Ovary (tissue), 9 donors: ENCODE data around the gene GPD1L. TPM values are rescaled to one million over a fixed set of nuclear protein-coding genes. Genes with fewer than 3 reads are reported as not detected.

Experiments
- DNase-seq, 5 donors: peaks; one replicate each; pipeline ENCODE4 v3.0.0-alpha.2; 2019 to 2020
- H3K27ac ChIP-seq, 2 donors: fragments of 200-600 bp; one replicate each; pipeline versions ENCODE4 v1.5.1 to v1.8.0; 2019 to 2022
- H3K27me3 ChIP-seq: fragments of 200-600 bp; one replicate; pipeline ENCODE4 v1.8.0; 2022
- H3K36me3 ChIP-seq: fragments of 200-600 bp; sonication (generic); one replicate; pipeline ENCODE4 v1.5.1; 2019
- H3K4me1 ChIP-seq: one replicate; pipeline ENCODE4 v1.8.1; 2013; ENCODE audit warnings: mild to moderate bottlenecking, moderate library complexity; ENCODE audit not compliant: insufficient read depth
- H3K4me3 ChIP-seq: fragments of 200-600 bp; sonication (generic); one replicate; pipeline ENCODE4 v1.5.1; 2017
- H3K9me3 ChIP-seq, 2 donors: fragments of 200-600 bp in 1 of 2; sonication (generic) in 1 of 2; one replicate each; pipeline versions ENCODE4 v1.5.1 to v1.8.1; 2013 to 2019; ENCODE audit warnings: mild to moderate bottlenecking in 1 of 2, moderate library complexity in 1 of 2
- CTCF ChIP-seq, 3 donors: fragments of 450-650 bp in 2 of 3; fragments of 200-600 bp in 1 of 3; IDR thresholded peaks; one replicate each; pipeline versions ENCODE4 v1.5.1 to v1.8.0; 2016 to 2022; ENCODE audit warnings: antibody characterized with exemption in 3 of 3, mild to moderate bottlenecking in 1 of 3
- EP300 ChIP-seq: sonication (generic); formaldehyde crosslinking; IDR thresholded peaks from one replicate; pipeline ENCODE4 v1.6.1; 2017; ENCODE audit warnings: antibody characterized with exemption
- POLR2A ChIP-seq: fragments of 450-650 bp; IDR thresholded peaks from one replicate; pipeline ENCODE4 v1.6.1; 2017; ENCODE audit warnings: antibody characterized with exemption, mild to moderate bottlenecking, moderate library complexity
- WGBS, 3 donors: extraction: QIAGEN DNeasy Blood & Tissue Kit in 1 of 3; methylation state at CpG; one replicate each; pipeline versions ENCODE4 v1.1.5 to v1.1.7; 2013 to 2017; 5-methylcytosine and 5-hydroxymethylcytosine counted together
- intact Hi-C, 4 donors: fragments of 100-400 bp; cut with DNase I; formaldehyde crosslinking; loops; one replicate each; pipeline versions ENCODE4 v1.11.0 to v1.15.1; 2022 to 2023
- polyA plus RNA-seq, 2 donors: library from polyadenylated mRNA; stranded (reverse); fragments of 200-250 nt in 1 of 2; fragments of 350-450 nt in 1 of 2; fragmentation: Illumina TruSeq in 1 of 2; extraction: RNeasy Lipid Tissue Mini Kit (QIAGEN cat#74804) in 1 of 2; gene quantifications; one replicate each; pipeline ENCODE4 v1.2.3, GENCODE V29; 2013 to 2014
- total RNA-seq, 7 donors: library from RNA; depleted of rRNA in 2 of 7; stranded (reverse); fragments of >200 nt in 2 of 7; fragmentation: NEBNext Ultra II Directional in 3 of 7; extraction: Animal tissue kit (Norgen Biotek cat#: 25700) in 3 of 7; gene quantifications; one replicate each; pipeline versions ENCODE4 v1.1.0 to v1.2.4, GENCODE V29; 2016 to 2023
- donor health status: DM: no; HTN: no; CAD: no; lungs with moderate emphysema.
- donor health status: DM: no; HTN: no; CAD: no.
- donor health status: Bipolar disorder and iron deficiency.
- donor health status: DM: yes; HTN: yes; CAD: no.
- donor health status: DM: no; HTN: no; CAD: no.
- donor health status: DM: yes; HTN: yes; CAD: no.

GPD1L gene
- total and polyA plus RNA-seq, 9 donors: 14.4 to 38.4 (median 29.4) TPM

- no peaks in the 10 kb centered on the region for H3K36me3 ChIP-seq
- H3K27ac ChIP-seq: no peak overlapping the region
- no peaks in the 10 kb centered on the region for H3K27me3 ChIP-seq
- 92 to 96% (median 96%) methylated on average over 10 of the region's 10 CpGs for WGBS, 3 donors
- no peak for DNase-seq
- no peak overlapping the region for H3K4me3 ChIP-seq
- intact Hi-C loops: no loop called here
- no peaks in the 10 kb centered on the region for H3K9me3 ChIP-seq
- TF ChIP-seq CTCF (IDR thresholded peaks at IDR 0.05) (no peak), EP300 (no peak), POLR2A (no peak)
- H3K4me1 ChIP-seq: no peaks in the 10 kb centered on the region
These were observed 20.9 kb downstream of the GPD1L start for GRCh38 chr3:32127219-32127826.

GRCh38 chr3:32128936-32129335 lies 22.5 kb downstream of the GPD1L start:
- DNase-seq: no peak
- Histone ChIP-seq H3K36me3 (no peaks in the 10 kb centered on the region), H3K9me3 (no peaks in the 10 kb centered on the region), H3K4me3 (no peak overlapping the region), H3K27me3 (no peaks in the 10 kb centered on the region), H3K27ac (no peak overlapping the region), H3K4me1 (peaks cover 4% of the 10 kb centered on the region)
- TF ChIP-seq EP300: no peak
- TF ChIP-seq CTCF (IDR thresholded peaks at IDR 0.05): no peak
- intact Hi-C loops: no loop called here
- WGBS, 3 donors: 81 to 89% (median 85%) methylated on average over 2 of the region's 2 CpGs

- 77 to 85% (median 83%) methylated on average over 4 of the region's 4 CpGs for WGBS, 3 donors
- TF ChIP-seq EP300 (no peak), POLR2A (no peak), CTCF (IDR thresholded peaks at IDR 0.05) (no peak)
- Histone ChIP-seq H3K4me1 (peaks cover 4% of the 10 kb centered on the region), H3K27me3 (no peaks in the 10 kb centered on the region), H3K27ac (no peak overlapping the region), H3K9me3 (no peaks in the 10 kb centered on the region), H3K4me3 (no peak overlapping the region), H3K36me3 (no peaks in the 10 kb centered on the region)
- no peak for DNase-seq
- intact Hi-C loops: no loop called here
These were observed 23.4 kb downstream of the GPD1L start for GRCh38 chr3:32129832-32130231.

- H3K27me3 ChIP-seq: no peaks in the 10 kb centered on the region
- H3K27ac ChIP-seq: no peak overlapping the region
- no peaks in the 10 kb centered on the region for H3K9me3 ChIP-seq
- H3K4me1 ChIP-seq: peaks cover 4% of the 10 kb centered on the region
- no peak overlapping the region for H3K4me3 ChIP-seq
- no peak for DNase-seq
- H3K36me3 ChIP-seq: no peaks in the 10 kb centered on the region
- intact Hi-C loops: no loop called here
- TF ChIP-seq CTCF (IDR thresholded peaks at IDR 0.05): no peak
- TF ChIP-seq EP300: no peak
- TF ChIP-seq POLR2A: no peak
These were observed 25.7 kb downstream of the GPD1L start for GRCh38 chr3:32132121-32132520.
